NOMO-1 (cell line): ENCODE results near the gene ACLY.
"Not testable (repeated sequence)": the region's sequence is repeated elsewhere in the genome, so short reads cannot be mapped to it uniquely, and the experiment has no call there.

Source experiments
- DNase-seq, 2 experiments: peaks; one replicate each; lab custom pipeline; 2025; ENCODE audit not compliant: unreplicated experiment in 2 of 2; lab: John Stamatoyannopoulos, UW

The ACLY gene

DNA sequence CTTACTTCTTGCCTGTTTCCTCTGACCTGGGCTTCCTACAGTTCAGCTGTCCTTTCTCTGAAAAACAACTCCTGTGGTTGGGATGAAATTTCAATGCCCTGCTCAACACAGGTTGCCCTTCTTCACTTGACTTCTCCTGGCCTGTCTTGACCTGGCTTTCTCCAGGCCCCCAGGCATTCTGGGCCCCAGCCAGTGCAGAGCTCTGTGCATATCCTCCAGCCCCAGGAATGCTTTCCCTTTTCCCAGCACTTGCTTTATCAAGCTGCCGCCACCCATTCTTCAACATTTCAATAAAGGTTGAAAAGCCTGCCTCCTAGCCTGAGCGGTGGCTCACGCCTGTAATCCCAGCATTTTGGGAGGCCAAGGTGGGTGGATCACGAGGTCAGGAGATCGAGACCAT lies 22.4 kb upstream of the ACLY start:
- no peak for DNase-seq

DNA sequence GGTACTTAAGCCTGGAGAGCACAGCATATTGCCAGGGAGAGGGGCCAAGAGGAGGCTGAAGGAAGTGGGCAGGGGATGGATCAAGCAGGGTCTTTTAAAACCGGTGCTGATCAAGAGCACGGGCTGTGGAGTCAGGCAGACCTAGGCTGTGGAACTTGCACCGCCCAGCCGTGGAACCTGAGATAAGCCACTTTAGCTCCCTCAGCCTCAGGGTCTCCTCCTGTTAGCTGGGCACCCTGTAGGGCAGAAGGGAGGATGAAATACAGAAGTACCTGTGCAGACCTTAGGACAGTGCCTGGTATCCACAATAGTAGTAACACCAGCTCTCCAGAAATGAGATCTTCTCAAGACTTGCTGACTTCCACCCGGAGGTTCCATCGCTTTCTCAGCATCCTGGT lies 20.9 kb upstream of the ACLY start:
- DNase-seq: no peak

DNA sequence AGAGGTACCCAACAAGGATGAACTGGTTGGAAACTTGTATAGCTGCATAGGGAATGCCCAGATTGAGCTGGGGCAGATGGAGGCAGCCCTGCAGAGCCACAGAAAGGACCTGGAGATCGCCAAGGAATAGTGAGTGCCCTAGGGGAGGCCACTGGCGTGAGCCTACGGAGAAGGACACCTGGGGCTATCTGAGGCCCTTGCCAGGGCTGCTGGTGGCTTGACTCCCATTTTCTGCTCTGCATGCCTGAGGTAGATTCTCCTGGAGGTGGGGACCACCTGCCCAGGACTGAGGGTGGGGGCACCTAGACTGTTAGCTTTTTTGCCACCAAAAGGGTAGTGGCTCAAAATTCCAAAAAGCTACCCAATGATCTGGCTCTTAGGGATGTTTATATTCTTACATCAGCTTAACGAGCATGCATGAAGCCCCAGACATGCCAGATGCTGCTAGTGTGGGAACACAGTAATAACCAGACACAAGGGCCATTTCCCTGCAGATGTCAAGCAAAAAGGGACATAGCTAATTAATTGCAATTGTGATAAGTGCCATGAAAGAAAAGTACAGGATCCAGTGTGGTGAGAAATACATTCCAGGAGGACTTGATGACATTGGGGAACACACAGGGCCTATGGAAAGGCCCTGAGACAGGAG lies 20.4 kb upstream of the ACLY start:
- DNase-seq: no peak

DNA sequence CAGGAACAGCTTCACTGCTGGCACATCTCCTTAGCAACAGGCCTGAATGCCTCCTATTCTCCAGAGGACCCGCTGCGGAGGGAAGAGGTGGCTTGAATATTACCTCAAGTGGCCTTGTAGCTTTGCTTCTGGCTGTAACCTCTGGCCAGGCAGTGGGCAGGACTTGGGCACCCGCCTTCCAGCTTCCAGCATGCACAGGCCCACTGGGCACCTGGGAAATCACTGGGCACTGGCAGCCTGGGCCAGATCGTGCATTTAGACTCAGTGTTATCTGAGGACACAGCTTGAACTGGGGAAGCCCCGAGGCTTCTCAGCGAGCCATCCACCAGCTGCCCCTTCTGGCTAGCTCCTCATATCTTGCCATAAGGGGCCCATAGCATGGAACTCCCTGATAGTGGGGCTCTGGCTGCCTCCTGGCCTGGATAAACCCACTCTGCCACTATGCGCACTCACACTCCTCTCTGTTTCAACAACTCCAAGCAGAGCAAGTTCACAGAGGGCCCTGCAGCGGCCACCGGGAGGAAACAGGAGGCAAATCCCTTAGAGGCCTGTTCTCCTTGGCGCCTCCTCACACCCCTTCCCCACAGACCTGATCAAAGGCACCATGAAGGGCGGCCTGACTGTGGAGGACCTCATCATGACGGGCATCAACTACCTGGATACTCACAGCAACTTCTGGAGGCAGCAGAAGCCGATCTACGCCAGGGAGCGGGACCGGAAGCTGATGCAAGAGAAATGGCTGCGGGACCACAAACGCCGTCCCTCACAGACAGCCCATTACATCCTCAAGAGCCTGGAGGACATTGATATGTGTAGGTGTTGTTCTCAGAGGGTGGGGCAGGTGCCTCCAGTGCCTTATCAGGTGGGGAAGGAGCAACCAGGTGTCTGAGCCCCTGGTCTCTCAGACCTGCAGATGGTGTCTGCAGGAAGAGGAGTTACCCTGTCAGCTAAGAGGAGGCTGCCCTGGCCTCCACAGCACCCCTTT lies 19.5 kb upstream of the ACLY start:
- no peak for DNase-seq

DNA sequence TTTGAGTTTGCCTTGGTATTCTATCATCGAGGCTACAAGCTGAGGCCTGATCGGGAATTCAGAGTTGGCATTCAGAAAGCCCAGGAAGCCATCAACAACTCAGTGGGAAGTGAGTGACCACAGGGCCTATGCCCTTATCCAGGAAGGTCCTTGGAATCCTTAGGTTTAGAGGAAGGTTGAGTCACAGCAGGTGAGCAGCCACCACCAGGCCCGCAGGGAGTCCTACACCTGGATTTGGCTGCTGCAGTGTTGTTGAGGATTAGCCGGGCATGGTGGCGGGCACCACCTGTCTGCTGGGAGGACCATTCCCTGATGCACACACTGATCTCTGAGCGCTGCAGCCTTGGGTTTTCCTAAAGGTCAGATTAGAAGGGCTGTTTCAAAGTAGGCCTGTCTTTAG lies 16.9 kb upstream of the ACLY start:
- no peak for DNase-seq

DNA sequence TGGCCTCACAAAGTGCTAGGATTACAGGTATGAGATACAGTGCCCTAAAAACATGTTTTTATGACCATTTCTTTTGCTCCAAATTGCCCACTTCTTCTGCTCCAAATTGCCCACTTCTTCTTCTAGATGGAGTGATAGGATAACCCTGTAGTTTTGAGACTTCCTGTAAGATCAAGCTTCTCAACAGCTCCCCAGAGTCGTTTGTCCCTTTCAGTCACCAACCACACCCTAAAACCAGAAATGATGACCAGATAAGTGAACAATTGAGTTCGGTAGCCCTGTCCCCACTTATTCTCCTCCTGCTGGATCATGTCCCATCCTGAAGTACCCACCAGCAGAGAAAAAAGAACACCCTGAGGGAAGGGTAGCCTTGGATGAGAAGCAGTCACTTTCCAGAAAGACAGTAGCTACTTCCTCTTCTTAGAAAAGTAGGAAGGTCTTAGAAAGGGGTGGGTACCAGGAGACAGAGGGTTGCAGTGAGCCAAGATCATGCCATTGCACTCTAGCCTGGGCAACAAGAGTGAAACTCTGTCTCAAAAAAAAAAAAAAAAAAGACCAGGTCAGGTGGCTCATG lies 14.2 kb upstream of the ACLY start:
- DNase-seq: peak; percentile 75 to 89

DNA sequence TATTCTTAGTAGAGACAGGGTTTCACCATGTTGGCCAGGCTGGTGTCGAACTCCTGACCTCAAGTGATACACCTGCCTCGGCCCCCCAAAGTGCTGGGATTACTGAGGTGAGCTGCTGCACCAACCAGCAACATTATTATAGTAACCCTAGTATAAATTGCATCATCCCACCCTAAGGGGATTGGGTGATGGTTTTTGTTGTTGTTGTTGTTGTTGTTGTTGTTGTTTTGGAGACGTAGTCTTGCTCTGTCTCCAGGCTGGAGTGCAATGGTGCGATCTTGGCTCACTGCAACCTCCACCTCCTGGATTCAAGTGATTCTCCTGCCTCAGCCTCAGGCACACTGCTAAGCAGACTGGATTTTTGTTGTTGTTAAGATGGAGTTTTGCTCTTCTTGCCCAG lies 13.0 kb upstream of the ACLY start:
- not testable (repeated sequence) for DNase-seq

DNA sequence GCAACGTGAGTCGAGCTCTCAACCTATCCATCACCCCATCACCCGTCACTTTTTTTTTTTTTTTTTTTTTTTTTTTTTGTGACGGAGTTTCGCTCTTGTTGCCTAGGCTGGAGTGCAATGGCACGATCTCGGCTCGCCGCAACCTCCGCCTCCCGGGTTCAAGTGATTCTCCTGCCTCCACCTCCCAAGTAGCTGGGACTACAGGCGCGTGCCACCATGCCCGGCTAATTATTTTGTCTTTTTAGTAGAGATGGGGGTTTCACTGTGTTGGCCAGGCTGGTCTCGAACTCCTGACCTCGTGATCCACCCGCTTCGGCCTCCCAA lies 12.0 kb upstream of the ACLY start:
- DNase-seq: not testable (repeated sequence)

DNA sequence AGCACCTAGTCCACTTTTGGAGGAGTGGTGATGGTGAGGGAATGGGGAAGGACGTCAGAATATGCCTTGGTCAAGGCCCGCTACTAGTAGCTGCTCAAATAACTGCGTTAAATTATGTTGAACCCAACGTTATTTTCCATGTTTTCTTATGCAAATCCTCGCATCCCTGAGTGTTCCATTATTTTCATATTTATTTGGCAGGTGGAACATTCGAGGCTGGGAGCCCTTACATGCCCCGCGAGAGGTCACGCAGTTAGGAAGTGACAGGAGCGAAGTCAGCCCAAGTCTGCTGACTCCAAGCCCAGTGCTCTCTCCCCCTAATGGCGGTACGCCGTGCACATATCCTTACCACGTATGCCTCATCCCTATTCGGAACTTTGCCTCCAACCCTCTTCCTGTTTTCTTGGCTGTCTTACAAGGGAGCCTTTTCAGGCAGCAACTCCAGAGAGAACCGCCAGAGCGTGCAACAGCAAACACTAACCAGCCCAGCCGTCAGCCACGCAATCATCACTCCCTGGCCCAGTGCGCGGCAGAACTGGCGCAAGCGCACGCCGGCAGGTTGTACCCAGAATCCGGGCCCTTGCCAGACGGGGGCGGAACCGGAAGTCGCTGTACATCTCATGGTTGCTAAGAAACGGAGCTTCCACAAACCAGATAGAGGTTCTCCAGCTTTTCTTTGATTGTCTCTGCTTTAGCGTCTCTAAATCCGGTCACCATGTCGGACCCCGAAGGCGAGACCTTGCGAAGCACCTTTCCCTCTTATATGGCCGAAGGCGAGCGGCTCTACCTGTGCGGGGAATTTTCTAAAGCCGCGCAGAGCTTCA lies 11.5 kb upstream of the ACLY start, which contains the start of gene ODAD4:
Gene ODAD4, plus strand, starts transcription at position 609 of the 824 bp plus-strand sequence. Its CDS starts 107 bp downstream, at position 716.
- peak; percentile 97 to 99 for DNase-seq

DNA sequence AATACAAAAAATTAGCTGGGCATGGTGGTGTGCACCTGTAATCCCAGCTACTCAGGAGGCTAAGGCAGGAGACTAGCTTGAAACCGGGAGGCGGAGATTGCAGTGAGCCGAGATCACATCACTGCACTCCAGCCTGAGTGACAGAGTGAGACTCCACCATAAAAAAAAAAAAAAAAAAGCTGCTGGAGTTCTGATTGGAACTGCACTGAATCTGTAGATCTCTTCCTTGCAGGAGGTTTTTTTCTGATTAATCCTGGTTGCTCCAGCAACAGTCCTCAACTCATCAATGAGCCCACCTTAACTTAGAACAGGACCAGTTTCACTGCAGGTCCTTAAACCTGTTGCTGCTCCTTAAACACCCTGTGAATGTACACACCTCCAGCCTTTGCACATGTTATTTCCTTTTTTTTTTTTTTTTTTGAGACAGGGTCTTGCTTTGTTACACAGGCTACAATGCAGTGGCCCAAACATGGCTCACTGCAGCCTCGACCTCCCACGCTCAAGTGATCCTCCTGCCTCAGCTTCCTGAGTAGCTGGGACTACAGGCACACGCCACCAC lies 10.0 kb upstream of the ACLY start:
- no peak for DNase-seq

DNA sequence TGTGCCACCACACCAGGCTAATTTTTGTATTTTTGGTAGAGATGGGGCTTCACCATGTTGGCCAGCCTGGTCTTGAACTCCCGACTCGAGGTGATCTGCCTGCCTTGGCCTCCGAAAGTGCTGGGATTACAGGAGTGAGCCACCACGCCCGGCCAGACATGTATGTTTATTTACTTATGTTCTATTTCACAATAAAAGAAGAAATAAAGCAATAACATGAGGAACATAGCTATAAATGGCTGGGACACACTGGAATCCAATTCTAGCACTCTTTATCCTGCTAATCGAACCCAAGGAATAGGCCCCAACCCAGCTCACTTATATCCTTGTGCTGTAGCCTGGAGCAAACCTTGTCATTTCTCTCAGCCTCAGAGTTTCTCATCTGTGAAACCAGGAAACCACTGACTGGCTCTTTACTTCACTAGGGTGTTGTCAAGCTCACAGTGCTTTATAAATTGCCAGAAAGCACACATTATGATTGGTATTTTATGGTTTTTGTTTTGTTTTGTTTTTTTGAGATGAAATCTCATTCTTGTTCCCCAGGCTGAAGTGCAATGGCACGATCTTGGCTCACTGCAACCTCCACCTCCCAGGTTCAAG lies 7.3 kb upstream of the ACLY start:
- DNase-seq: no peak

DNA sequence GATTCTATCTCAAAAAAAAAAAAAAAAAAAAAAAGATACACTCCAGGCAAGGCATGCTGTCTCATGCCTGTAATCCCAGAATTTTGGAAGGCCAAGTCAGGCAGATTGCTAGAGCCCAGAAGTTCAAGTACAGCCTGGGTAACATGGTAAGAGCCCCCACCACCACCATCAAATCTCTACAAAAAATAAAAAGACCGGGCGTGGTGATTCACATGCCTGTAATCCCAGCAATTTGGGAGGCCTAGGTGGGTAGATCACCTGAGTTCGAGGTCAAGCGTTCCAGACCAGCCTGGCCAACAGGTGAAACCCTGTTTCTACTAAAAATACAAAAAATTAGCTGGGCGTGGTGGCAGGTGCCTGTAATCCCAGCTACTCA lies 1.8 kb upstream of the ACLY start:
- no peak for DNase-seq

DNA sequence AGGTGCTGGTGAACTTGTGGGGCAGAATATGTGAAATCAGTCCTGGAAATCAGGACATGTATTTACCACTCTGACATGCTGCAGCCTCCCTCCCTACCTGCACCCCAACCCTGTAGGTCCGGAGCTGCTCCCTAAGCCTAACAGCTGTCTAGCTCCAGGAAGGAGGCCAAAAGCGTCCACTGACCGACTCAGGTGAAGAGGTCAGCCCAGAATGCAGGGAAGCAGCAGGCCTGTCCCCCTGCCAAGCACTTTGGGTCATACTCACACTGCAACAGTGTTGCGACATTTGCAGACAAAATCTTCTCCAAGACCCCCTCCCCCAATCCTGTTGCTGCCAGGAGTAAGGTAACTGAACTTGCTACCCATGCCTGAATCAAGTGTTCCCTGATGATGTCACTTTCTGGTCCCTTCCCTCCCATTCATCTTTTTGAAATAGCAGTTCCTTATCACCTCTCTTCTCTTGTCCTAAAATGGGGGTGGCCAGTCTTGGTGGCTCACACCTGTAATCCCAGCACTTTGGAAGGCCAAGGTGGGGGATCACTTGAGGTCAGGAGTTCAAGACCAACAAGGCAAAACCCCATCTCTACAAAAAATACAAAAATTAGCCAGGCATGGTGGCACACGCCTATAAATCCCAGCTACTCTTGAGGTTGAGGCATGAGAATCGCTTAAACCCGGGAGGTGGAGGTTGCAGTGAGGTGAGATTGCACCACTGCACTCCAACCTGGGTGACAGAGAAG lies 1.3 kb upstream of the ACLY start:
- DNase-seq: no peak

DNA sequence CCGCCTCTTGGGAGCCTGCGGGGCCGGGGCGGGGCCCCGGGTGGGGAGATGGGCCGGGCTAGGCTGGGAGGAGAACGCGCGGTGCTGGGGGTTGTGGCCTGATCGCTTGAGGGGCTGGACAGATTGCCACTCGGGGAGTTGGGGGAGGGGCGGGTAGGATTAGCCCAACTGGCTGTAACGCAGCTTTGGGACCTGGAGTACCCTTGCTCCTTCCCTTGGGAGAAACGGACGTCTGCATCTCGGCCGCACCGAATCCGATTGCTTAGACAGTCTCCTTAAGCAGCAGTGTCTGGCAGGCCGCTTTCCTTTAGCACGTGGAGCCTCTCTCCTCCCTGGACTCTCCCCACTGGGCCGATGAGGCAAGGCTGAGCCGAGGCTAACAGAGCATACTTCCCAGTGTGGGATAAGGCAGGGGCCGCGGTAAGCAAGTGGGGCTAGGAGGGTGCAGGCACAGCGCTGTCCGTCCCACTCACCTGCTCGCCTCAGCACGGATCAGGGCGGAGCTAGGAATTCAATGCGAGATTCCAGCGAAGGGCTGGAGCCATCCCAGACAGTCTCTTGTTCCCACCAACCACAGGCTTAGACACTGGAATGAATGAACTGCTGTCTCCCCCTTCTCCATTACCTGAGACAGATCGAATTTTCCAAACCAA lies 540 bp upstream of the ACLY start:
- peak; percentile 49 to 53 for DNase-seq

DNA sequence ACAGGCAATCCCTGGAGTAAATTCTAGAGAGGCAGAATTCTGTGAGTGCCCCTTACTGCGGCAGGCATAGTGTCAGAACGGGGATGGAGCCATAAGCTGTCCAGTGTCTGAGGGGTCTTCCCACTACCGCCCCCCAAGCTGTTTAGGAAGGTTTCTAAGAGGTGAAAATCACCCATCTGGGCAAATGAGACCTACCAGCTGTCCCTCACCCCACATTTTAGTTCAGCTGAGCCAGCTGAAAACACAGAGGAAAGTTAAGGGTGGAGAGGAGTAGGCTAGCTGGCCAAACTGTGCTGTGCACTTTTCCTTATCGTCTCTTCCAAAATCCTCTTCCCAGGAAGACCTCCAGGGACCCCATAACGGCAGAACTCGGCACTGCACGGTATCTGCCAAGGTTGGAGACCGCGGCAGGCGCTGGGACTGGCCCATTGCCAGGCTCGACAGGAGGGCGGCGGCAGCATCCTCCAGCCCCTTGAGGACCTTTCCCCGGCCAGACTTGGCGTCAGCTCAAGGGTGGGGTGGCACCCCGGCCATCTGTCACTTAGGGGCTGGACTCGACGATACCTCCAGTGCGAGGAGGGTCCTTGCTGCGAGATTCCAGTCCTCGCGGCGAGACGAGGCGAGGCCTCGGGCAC lies 955 bp downstream of the ACLY start:
- no peak for DNase-seq

DNA sequence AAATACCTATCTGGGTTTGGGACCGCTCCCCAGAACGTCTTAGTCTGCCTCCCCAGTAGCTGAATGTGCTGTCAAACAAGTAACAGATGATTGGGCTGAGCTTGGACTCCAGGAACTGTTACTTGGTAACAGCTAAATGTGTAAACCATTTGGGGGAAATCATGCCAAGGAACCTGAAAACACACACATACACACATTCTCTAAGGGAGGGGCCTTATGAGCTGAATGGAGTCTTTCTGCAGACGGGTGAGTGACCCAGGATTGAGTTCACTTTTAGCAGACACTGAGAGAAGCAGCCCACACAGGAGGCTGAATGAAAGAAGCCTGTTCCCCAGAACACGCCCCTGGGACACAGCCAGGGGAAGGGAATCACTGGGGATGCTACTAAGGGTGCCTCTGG lies 1.6 kb downstream of the ACLY start:
- no peak for DNase-seq

DNA sequence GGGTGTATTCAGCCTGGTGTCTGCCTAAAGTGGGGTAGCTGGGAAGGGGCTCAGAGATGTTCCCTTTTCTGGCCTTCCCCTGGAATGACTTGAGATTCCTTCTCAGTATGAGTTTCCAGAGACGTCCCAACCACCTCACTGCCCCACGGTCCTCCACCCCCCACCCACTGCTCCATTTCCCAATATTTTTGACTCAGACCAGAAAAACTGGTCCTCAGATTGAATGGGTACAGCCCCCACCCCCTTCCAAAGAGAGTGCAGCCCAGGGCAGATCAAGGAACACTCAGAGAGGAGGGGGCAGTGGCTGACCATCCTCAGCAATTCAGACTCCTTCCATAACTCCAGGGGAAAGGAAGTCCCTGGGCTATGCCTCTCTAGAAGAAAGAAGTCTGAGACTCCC lies 3.2 kb downstream of the ACLY start:
- no peak for DNase-seq

DNA sequence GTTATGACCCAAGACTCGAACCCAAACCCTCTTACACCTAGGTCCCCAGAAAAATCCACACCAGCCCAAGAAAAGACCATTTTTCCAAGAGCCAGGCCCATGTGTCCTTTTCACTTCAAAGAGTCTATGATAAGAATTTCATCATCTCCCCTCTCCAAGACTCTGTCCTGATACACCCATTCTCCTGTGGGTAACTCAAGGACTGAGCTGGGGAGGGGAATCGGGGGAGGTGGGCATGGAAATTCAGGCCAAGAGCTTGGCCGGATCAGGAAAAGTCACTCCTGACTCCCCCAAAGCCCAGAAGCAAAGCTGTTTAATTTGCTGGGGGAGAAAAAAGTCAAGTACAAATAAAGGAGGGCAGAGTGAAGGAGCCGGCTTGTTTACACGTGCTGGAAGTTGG lies 3.7 kb downstream of the ACLY start:
- DNase-seq: no peak

DNA sequence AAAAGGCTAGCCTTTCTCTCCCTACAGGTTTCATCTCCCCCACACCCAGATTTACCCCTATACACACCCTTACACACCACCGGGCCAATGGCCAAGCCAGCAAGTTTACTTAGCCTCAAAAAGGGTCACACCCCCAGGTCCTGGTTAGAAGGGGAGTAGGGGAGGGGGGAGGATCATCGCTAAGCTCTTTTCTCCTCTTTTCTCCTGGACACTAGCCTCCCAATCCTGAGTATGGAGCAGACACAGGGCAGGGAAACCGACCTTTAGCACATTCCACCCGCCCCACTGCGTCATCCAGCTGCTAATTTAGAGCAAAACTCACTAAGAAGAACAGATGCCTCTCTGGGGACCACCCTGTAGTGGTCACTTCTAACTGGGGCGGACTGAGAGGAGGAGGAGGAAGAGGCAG lies 4.4 kb downstream of the ACLY start:
- DNase-seq: no peak
